OCI-LY1 (cell line): ENCODE results near the gene IARS2.
"Not testable (repeated sequence)": the region's sequence is repeated elsewhere in the genome, so short reads cannot be mapped to it uniquely, and the experiment has no call there.

ENCODE experiments used
- H2AFZ ChIP-seq: fragments of 200-600 bp; sonication (generic), shearing (Covaris generic); 2 replicates; pipeline ENCODE4 v1.6.0; 2014; ENCODE audit warnings: antibody characterized with exemption, mild to moderate bottlenecking, low read length
- H3F3A ChIP-seq: fragments of 200-600 bp; sonication (generic), shearing (Covaris generic); 2 replicates; pipeline ENCODE4 v1.6.0; 2014; ENCODE audit warnings: mild to moderate bottlenecking, antibody characterized with exemption, low read length, moderate library complexity; ENCODE audit not compliant: insufficient read depth
- H3K27ac ChIP-seq: fragments of 200-600 bp; sonication (generic); 2 replicates; pipeline ENCODE4 v1.5.1; 2014; ENCODE audit warnings: low read length, mixed run types, mild to moderate bottlenecking, low read depth; ENCODE audit not compliant: poor library complexity, severe bottlenecking
- H3K27me3 ChIP-seq: fragments of 200-600 bp; sonication (generic); 2 replicates; pipeline ENCODE4 v1.6.0; 2014; ENCODE audit warnings: antibody characterized with exemption, mild to moderate bottlenecking, low read length, moderate library complexity; ENCODE audit not compliant: insufficient read depth
- H3K36me3 ChIP-seq: fragments of 200-600 bp; sonication (generic); 2 replicates; pipeline ENCODE4 v1.6.1; 2014; ENCODE audit warnings: mild to moderate bottlenecking, antibody characterized with exemption, low read length, moderate library complexity, mixed read lengths; ENCODE audit not compliant: insufficient read depth
- H3K4me1 ChIP-seq: fragments of 200-600 bp; sonication (generic); 2 replicates; pipeline ENCODE4 v1.5.1; 2014; ENCODE audit warnings: mild to moderate bottlenecking, low read length, moderate library complexity; ENCODE audit not compliant: insufficient read depth, severe bottlenecking
- H3K4me2 ChIP-seq: fragments of 200-600 bp; sonication (generic), shearing (Covaris generic); 2 replicates; pipeline ENCODE4 v1.6.1; 2014; ENCODE audit warnings: low read length
- H3K4me3 ChIP-seq: fragments of 200-600 bp; sonication (generic); 2 replicates; pipeline ENCODE4 v1.5.1; 2014; ENCODE audit warnings: low read length, low read depth, mild to moderate bottlenecking, mixed read lengths; ENCODE audit not compliant: poor library complexity, severe bottlenecking
- H3K79me2 ChIP-seq: fragments of 200-600 bp; shearing (Covaris generic); 2 replicates; pipeline ENCODE4 v1.6.1; 2016; ENCODE audit warnings: mixed run types, low read length, mixed read lengths; ENCODE audit not compliant: insufficient read depth
- H3K9ac ChIP-seq: fragments of 200-600 bp; sonication (generic), shearing (Covaris generic); 2 replicates; pipeline ENCODE4 v1.6.1; 2014; ENCODE audit warnings: mild to moderate bottlenecking, low read length, mixed read lengths
- H3K9me2 ChIP-seq: fragments of 200-600 bp; sonication (generic), shearing (Covaris generic); 2 replicates; pipeline ENCODE4 v1.6.1; 2014; ENCODE audit warnings: low read depth, mild to moderate bottlenecking, low read length, mixed read lengths
- H3K9me3 ChIP-seq: fragments of 200-600 bp; shearing (Covaris generic); 2 replicates; pipeline ENCODE4 v1.6.1; 2014; ENCODE audit warnings: low read length, mixed read lengths
- H4K20me1 ChIP-seq: fragments of 200-600 bp; sonication (generic), shearing (Covaris generic); 2 replicates; pipeline ENCODE4 v1.6.0; 2016; ENCODE audit warnings: mild to moderate bottlenecking, low read length; ENCODE audit not compliant: insufficient read depth
- EZH2 ChIP-seq: fragments of 200-600 bp; sonication (generic), shearing (Covaris generic); IDR thresholded peaks from 2 replicates; pipeline ENCODE4 v1.8.0; 2017; ENCODE audit warnings: borderline replicate concordance, mixed run types, mild to moderate bottlenecking, antibody characterized with exemption, low read length, moderate library complexity, mixed read lengths
- TF ChIP-seq, protein P1 (sequence below): fragments of 200-600 bp; sonication (generic), shearing (Covaris generic); IDR thresholded peaks from 2 replicates; pipeline ENCODE4 v1.5.1; 2017; ENCODE audit warnings: mild to moderate bottlenecking, antibody characterized with exemption, low read length, moderate library complexity, mixed read lengths

IARS2 gene

DNA sequence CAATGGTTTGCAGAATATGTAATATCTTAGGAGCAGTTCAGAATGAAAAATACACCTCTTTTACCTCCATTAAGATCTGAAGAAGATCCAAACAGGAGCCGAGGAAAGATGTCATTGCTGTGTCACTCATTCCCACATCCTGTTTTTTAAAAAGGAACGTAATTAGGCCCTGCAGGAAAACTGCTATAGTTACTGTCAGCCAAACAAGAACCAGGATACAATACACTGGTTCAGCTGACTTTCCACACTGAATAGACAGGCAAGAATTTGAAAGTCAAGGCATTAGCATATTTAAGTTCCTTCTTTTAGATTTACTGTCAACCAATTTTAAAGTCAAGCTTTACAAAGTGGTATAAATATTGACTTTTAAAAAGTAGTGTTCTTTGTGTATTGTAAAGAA lies 63.8 kb downstream of the IARS2 start:
- Histone ChIP-seq H3K4me1 (no peaks in the 10 kb centered on the region), H4K20me1 (no peaks in the 10 kb centered on the region), H3K36me3 (peaks cover 80% of the 10 kb centered on the region), H3F3A (no peaks in the 10 kb centered on the region), H3K79me2 (no peaks in the 10 kb centered on the region), H3K9ac (no peak overlapping the region), H3K27ac (no peak overlapping the region), H2AFZ (no peak overlapping the region), H3K27me3 (no peaks in the 10 kb centered on the region), H3K4me2 (no peak overlapping the region), H3K4me3 (no peak overlapping the region), H3K9me2 (no peaks in the 10 kb centered on the region), H3K9me3 (no peaks in the 10 kb centered on the region)
- no peak for TF ChIP-seq EZH2
- TF ChIP-seq, protein P1, sequence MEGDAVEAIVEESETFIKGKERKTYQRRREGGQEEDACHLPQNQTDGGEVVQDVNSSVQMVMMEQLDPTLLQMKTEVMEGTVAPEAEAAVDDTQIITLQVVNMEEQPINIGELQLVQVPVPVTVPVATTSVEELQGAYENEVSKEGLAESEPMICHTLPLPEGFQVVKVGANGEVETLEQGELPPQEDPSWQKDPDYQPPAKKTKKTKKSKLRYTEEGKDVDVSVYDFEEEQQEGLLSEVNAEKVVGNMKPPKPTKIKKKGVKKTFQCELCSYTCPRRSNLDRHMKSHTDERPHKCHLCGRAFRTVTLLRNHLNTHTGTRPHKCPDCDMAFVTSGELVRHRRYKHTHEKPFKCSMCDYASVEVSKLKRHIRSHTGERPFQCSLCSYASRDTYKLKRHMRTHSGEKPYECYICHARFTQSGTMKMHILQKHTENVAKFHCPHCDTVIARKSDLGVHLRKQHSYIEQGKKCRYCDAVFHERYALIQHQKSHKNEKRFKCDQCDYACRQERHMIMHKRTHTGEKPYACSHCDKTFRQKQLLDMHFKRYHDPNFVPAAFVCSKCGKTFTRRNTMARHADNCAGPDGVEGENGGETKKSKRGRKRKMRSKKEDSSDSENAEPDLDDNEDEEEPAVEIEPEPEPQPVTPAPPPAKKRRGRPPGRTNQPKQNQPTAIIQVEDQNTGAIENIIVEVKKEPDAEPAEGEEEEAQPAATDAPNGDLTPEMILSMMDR: no peak

DNA sequence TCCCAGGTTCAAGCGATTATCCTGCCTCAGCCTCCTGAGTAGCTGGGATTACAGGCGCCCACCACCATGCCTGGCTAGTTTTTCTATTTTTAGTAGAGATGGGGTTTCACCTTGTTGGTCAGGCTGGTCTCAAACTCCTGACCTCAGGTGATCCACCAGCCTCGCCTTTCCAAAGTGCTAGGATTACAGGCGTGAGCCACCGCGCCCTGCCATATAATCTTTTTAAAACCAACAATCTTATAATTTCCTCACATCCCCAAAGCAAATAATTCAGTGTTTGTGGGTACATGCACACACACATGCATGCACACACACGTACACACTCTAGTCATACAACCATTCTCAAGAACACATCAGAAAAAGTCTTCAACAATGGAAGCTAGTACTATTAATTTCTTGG lies 64.6 kb downstream of the IARS2 start:
- not testable (repeated sequence) for H3K79me2 ChIP-seq

GRCh38 chr1:220159041-220159440 lies 65.1 kb downstream of the IARS2 start:
- TF ChIP-seq, protein P1: no peak
- TF ChIP-seq EZH2: no peak
- Histone ChIP-seq H3K9ac (no peak overlapping the region), H3K27ac (no peak overlapping the region), H2AFZ (no peak overlapping the region), H4K20me1 (no peaks in the 10 kb centered on the region), H3K9me2 (no peaks in the 10 kb centered on the region), H3K9me3 (no peaks in the 10 kb centered on the region), H3K27me3 (no peaks in the 10 kb centered on the region), H3K4me1 (no peaks in the 10 kb centered on the region), H3K36me3 (peaks cover 77% of the 10 kb centered on the region), H3F3A (no peaks in the 10 kb centered on the region), H3K4me3 (no peak overlapping the region), H3K4me2 (no peak overlapping the region), H3K79me2 (no peaks in the 10 kb centered on the region)

More for the DNA sequence above, 64.6 kb downstream of the IARS2 start:
- not testable (repeated sequence) for H3F3A ChIP-seq, H4K20me1 ChIP-seq, H3K4me3 ChIP-seq, H3K4me1 ChIP-seq, H3K27me3 ChIP-seq, H3K27ac ChIP-seq, H3K9ac ChIP-seq, H2AFZ ChIP-seq, H3K9me2 ChIP-seq, H3K9me3 ChIP-seq, H3K4me2 ChIP-seq
- H3K36me3 ChIP-seq: peaks cover 77% of the 10 kb centered on the region

GRCh38 chr1:220160027-220160426 lies 66.1 kb downstream of the IARS2 start:
- H3K79me2 ChIP-seq: no peaks in the 10 kb centered on the region
- H3K27ac ChIP-seq: no peak overlapping the region
- no peaks in the 10 kb centered on the region for H3K27me3 ChIP-seq
- no peaks in the 10 kb centered on the region for H3F3A ChIP-seq
- H3K9ac ChIP-seq: no peak overlapping the region
- no peaks in the 10 kb centered on the region for H4K20me1 ChIP-seq
- no peak for TF ChIP-seq EZH2
- TF ChIP-seq, protein P1: no peak
- no peak overlapping the region for H3K4me3 ChIP-seq
- H3K9me3 ChIP-seq: no peaks in the 10 kb centered on the region
- H3K4me2 ChIP-seq: no peak overlapping the region
- no peaks in the 10 kb centered on the region for H3K4me1 ChIP-seq
- no peak overlapping the region for H2AFZ ChIP-seq
- no peaks in the 10 kb centered on the region for H3K9me2 ChIP-seq
- peaks cover 78% of the 10 kb centered on the region for H3K36me3 ChIP-seq
